Activated CD4-positive, alpha-beta T cell treated with anti-CD3 and anti-CD28 coated beads, Interleukin-2, amount 50 U/mL, for 48 hours (primary cell): ENCODE results near the gene AP3M1.
A peak's percentile ranks its signal among the peaks of the same experiment; 100 is the strongest.
"Not testable (repeated sequence)": the region's sequence is repeated elsewhere in the genome, so short reads cannot be mapped to it uniquely, and the experiment has no call there.

ENCODE experiments used
- DNase-seq, 2 experiments: peaks; one replicate each; pipeline ENCODE4 v3.0.0-alpha.2; 2020

The AP3M1 gene

GRCh38 chr10:74150204-74150989 lies at the start of gene AP3M1:
Gene AP3M1, minus strand, starts transcription at chr10:74150828. Its CDS starts 12,449 bp downstream, at chr10:74138379.
- peak; percentile 78 to 84 for DNase-seq

- DNase-seq: no peak
These were observed 48.7 kb upstream of the AP3M1 start for GRCh38 chr10:74199315-74199714.

GRCh38 chr10:74194999-74195398 lies 44.4 kb upstream of the AP3M1 start:
- DNase-seq: no peak

- no peak for DNase-seq
These were observed 43.9 kb upstream of the AP3M1 start for GRCh38 chr10:74194545-74194944.

- DNase-seq: no peak
These were observed 39.9 kb upstream of the AP3M1 start for GRCh38 chr10:74190494-74190893.

- DNase-seq: no peak
These were observed 39.4 kb upstream of the AP3M1 start for GRCh38 chr10:74189999-74190421.

- not testable (repeated sequence) for DNase-seq
These were observed 38.0 kb upstream of the AP3M1 start for GRCh38 chr10:74188617-74189016.

- no peak for DNase-seq
These were observed 36.6 kb upstream of the AP3M1 start for GRCh38 chr10:74187237-74187636.

GRCh38 chr10:74186678-74187077 lies 36.0 kb upstream of the AP3M1 start:
- DNase-seq: no peak

- DNase-seq: no peak
These were observed 28.6 kb upstream of the AP3M1 start for GRCh38 chr10:74179111-74179710.

- DNase-seq: no peak
These were observed 27.6 kb upstream of the AP3M1 start for GRCh38 chr10:74178042-74178791.

- peak; percentile 53 to 64 for DNase-seq
These were observed 26.6 kb upstream of the AP3M1 start for GRCh38 chr10:74177140-74177677.

GRCh38 chr10:74176380-74177139 lies 25.9 kb upstream of the AP3M1 start:
- peak; percentile 96 to 97 for DNase-seq

- no peak for DNase-seq
These were observed 25.1 kb upstream of the AP3M1 start for GRCh38 chr10:74175510-74176379.

- DNase-seq: no peak
These were observed 23.9 kb upstream of the AP3M1 start for GRCh38 chr10:74174521-74174920.

- DNase-seq: no peak
These were observed 21.0 kb upstream of the AP3M1 start for GRCh38 chr10:74171625-74172024.

GRCh38 chr10:74167443-74167842 lies 16.8 kb upstream of the AP3M1 start:
- DNase-seq: no peak

- no peak for DNase-seq
These were observed 14.9 kb upstream of the AP3M1 start for GRCh38 chr10:74165530-74165901.

- DNase-seq: no peak
These were observed 14.3 kb upstream of the AP3M1 start for GRCh38 chr10:74164716-74165529.

- DNase-seq: no peak
These were observed 12.9 kb upstream of the AP3M1 start for GRCh38 chr10:74163319-74164068.
